ENCODE data around the gene METTL21C.

The METTL21C gene

DNA sequence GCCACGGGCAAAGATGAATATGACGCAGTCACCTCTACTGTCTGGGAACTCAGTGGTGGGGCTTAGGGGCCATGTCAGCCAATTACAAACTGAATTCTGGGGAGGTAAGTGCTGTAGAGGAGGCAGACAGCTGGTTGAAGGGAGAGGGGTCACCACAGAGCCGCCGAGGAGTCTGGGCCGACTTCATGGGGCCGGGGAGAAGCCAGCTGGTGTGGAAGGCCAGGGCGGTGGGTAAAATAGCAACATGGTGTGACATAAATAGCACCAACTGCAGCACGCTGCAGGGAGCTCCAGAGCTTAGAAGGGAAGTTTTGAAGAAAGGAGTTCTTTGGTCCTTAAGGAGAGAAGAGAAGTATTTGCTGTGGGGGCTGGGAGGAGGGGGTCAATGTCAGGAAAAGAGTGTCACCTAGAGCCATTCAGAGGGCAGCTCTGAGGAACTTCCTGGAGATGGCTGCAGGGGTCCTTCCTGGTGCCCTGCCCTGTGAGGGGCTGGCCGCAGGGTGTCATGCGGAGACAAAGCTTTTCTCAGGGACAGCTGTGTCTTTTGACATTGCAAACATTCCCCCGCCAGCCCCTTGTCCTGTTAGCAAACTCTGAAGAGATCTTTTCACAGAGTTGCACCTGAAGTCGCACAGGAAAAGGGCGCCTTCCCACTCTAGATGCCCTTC is 6.4 kb downstream of the METTL21C start:
- Histone ChIP-seq H3K79me2 (ENCODE audit: insufficient read depth, low read length) (no peaks in the 10 kb centered on the region), H3K4me3 (ENCODE audit: insufficient read depth, low read length, poor library complexity, severe bottlenecking) (no peak overlapping the region), H3K9ac (ENCODE audit: low read length) (no peak overlapping the region), H3K9me3 (ENCODE audit: insufficient read depth, low read length) (no peaks in the 10 kb centered on the region), H3F3A (ENCODE audit: insufficient read depth) (no peaks in the 10 kb centered on the region), H3K4me2 (ENCODE audit: low read depth, low read length, poor library complexity, severe bottlenecking) (no peak overlapping the region), H3K27me3 (ENCODE audit: low read length) (no peaks in the 10 kb centered on the region), H3K9me2 (replicated peaks; ENCODE audit: insufficient read depth, low read length) (no peaks in the 10 kb centered on the region), H4K20me1 (ENCODE audit: low read depth, low read length) (no peaks in the 10 kb centered on the region), H3K36me3 (ENCODE audit: low read length) (no peaks in the 10 kb centered on the region), H3K27ac (ENCODE audit: low read depth, low read length) (no peak overlapping the region), H2AFZ (ENCODE audit: low read depth, low read length, severe bottlenecking) (no peak overlapping the region)
- no peak for TF ChIP-seq EZH2phosphoT487 (conservative IDR thresholded peaks at IDR 0.05; ENCODE audit: low read length)
- TF ChIP-seq, protein P1, sequence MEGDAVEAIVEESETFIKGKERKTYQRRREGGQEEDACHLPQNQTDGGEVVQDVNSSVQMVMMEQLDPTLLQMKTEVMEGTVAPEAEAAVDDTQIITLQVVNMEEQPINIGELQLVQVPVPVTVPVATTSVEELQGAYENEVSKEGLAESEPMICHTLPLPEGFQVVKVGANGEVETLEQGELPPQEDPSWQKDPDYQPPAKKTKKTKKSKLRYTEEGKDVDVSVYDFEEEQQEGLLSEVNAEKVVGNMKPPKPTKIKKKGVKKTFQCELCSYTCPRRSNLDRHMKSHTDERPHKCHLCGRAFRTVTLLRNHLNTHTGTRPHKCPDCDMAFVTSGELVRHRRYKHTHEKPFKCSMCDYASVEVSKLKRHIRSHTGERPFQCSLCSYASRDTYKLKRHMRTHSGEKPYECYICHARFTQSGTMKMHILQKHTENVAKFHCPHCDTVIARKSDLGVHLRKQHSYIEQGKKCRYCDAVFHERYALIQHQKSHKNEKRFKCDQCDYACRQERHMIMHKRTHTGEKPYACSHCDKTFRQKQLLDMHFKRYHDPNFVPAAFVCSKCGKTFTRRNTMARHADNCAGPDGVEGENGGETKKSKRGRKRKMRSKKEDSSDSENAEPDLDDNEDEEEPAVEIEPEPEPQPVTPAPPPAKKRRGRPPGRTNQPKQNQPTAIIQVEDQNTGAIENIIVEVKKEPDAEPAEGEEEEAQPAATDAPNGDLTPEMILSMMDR (IDR thresholded peaks at IDR 0.05; ENCODE audit: insufficient read depth, low read length, poor library complexity, severe bottlenecking) = no peak

DNA sequence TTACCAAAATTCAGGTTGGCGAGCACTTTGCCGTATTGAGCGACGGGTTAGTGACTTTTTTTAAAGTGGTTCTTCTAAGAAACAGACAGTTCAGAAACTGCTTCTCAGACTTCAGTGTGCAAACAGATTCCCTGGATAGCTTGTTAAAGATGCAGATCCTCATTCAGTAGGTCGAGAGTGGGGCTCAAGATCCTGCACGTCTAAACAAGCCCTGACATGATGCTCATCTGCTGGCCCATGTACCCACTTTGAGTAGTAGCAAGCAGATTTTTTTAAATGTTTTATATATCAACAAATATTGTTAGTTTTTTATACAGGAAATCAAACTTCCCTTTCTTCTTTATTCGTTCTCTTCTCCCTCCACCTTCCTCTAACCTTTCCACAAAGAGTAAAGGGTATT is 7.3 kb downstream of the METTL21C start:
- no peaks in the 10 kb centered on the region for H3K36me3 ChIP-seq (ENCODE audit: low read length)
- no peak overlapping the region for H3K4me2 ChIP-seq (ENCODE audit: low read depth, low read length, poor library complexity, severe bottlenecking)
- H3F3A ChIP-seq (ENCODE audit: insufficient read depth) = no peaks in the 10 kb centered on the region
- H4K20me1 ChIP-seq (ENCODE audit: low read depth, low read length) = no peaks in the 10 kb centered on the region
- no peaks in the 10 kb centered on the region for H3K27me3 ChIP-seq (ENCODE audit: low read length)
- H3K9ac ChIP-seq (ENCODE audit: low read length) = no peak overlapping the region
- no peak overlapping the region for H3K4me3 ChIP-seq (ENCODE audit: insufficient read depth, low read length, poor library complexity, severe bottlenecking)
- TF ChIP-seq, protein P1 (IDR thresholded peaks at IDR 0.05; ENCODE audit: insufficient read depth, low read length, poor library complexity, severe bottlenecking) = no peak
- no peak for TF ChIP-seq EZH2phosphoT487 (conservative IDR thresholded peaks at IDR 0.05; ENCODE audit: low read length)
- no peaks in the 10 kb centered on the region for H3K9me3 ChIP-seq (ENCODE audit: insufficient read depth, low read length)
- H3K79me2 ChIP-seq (ENCODE audit: insufficient read depth, low read length) = no peaks in the 10 kb centered on the region
- no peak overlapping the region for H3K27ac ChIP-seq (ENCODE audit: low read depth, low read length)
- no peaks in the 10 kb centered on the region for H3K9me2 ChIP-seq (replicated peaks; ENCODE audit: insufficient read depth, low read length)
- H2AFZ ChIP-seq (ENCODE audit: low read depth, low read length, severe bottlenecking) = no peak overlapping the region

DNA sequence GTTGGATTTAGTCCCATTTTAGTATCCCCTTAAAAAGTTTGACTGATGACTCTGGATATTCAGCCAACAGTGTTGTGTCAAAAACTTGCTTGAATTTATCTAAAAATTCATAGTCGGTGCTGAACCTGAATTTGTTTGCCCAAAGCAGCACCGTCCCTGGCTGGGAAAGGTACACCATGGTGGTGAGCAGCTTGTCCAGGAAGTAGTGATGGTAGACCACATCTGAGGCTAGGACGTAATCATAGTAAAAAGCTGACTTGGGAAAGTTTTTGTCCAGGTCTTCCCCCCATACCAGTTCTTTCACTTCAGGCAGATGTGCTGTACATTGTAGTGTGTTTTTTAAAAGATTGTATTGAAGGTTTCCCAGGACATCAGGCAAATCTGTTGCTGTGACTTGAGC is 8.8 kb downstream of the METTL21C start:
- Histone ChIP-seq H3K9me2 (replicated peaks; ENCODE audit: insufficient read depth, low read length) (no peaks in the 10 kb centered on the region), H3K4me3 (ENCODE audit: insufficient read depth, low read length, poor library complexity, severe bottlenecking) (no peak overlapping the region), H3K27me3 (ENCODE audit: low read length) (no peaks in the 10 kb centered on the region), H3K4me2 (ENCODE audit: low read depth, low read length, poor library complexity, severe bottlenecking) (no peak overlapping the region), H3K36me3 (ENCODE audit: low read length) (no peaks in the 10 kb centered on the region), H3K9ac (ENCODE audit: low read length) (no peak overlapping the region), H3F3A (ENCODE audit: insufficient read depth) (peaks cover 3% of the 10 kb centered on the region; the same call in 1 of the 2 replicates), H2AFZ (ENCODE audit: low read depth, low read length, severe bottlenecking) (no peak overlapping the region), H3K79me2 (ENCODE audit: insufficient read depth, low read length) (no peaks in the 10 kb centered on the region), H3K9me3 (ENCODE audit: insufficient read depth, low read length) (no peaks in the 10 kb centered on the region), H3K27ac (ENCODE audit: low read depth, low read length) (no peak overlapping the region), H4K20me1 (ENCODE audit: low read depth, low read length) (no peaks in the 10 kb centered on the region)
- TF ChIP-seq, protein P1 (IDR thresholded peaks at IDR 0.05; ENCODE audit: insufficient read depth, low read length, poor library complexity, severe bottlenecking) = no peak
- no peak for TF ChIP-seq EZH2phosphoT487 (conservative IDR thresholded peaks at IDR 0.05; ENCODE audit: low read length)

Measured in SU-DHL-6 (cell line).